ENCODE measurements around the gene PDZD2.

- TF ChIP-seq CTCF (IDR thresholded peaks at IDR 0.05) (no peak), POLR2A (IDR thresholded peaks at IDR 0.05) (no peak)
These were observed 214.6 kb downstream of the PDZD2 start for GRCh38 chr5:31853398-31854135.
